ENCODE data around the gene SEC16A. TPM values are rescaled to one million over a fixed set of nuclear protein-coding genes. Genes with fewer than 3 reads are reported as not detected.

SEC16A gene
- total RNA-seq, 1 donor = 38.4 TPM

GRCh38 chr9:136493567-136493971, 10.7 kb upstream of the SEC16A start:
- no peaks in the 10 kb centered on the region for H4K20me1 ChIP-seq (ENCODE audit: insufficient read depth, low read length)
- H2AFZ ChIP-seq (ENCODE audit: low read length) = no peak overlapping the region
- no peak overlapping the region for H3K4me2 ChIP-seq (ENCODE audit: insufficient read depth, low read length)
- DNase-seq (ENCODE audit: insufficient read length, low spot score, missing footprints) = no peak
- TF ChIP-seq, protein P1, sequence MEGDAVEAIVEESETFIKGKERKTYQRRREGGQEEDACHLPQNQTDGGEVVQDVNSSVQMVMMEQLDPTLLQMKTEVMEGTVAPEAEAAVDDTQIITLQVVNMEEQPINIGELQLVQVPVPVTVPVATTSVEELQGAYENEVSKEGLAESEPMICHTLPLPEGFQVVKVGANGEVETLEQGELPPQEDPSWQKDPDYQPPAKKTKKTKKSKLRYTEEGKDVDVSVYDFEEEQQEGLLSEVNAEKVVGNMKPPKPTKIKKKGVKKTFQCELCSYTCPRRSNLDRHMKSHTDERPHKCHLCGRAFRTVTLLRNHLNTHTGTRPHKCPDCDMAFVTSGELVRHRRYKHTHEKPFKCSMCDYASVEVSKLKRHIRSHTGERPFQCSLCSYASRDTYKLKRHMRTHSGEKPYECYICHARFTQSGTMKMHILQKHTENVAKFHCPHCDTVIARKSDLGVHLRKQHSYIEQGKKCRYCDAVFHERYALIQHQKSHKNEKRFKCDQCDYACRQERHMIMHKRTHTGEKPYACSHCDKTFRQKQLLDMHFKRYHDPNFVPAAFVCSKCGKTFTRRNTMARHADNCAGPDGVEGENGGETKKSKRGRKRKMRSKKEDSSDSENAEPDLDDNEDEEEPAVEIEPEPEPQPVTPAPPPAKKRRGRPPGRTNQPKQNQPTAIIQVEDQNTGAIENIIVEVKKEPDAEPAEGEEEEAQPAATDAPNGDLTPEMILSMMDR (IDR thresholded peaks at IDR 0.05; ENCODE audit: extremely low read depth, low read depth, low read length) = no peak
- no peak overlapping the region for H3K27ac ChIP-seq (ENCODE audit: low read depth, low read length)
- H3K79me2 ChIP-seq (ENCODE audit: insufficient read depth, low read length) = no peaks in the 10 kb centered on the region
- peaks cover 3% of the 10 kb centered on the region for H3K4me1 ChIP-seq (ENCODE audit: insufficient read depth, low read length)
- no peaks in the 10 kb centered on the region for H3K27me3 ChIP-seq (ENCODE audit: insufficient read depth, low read length)
- no peak overlapping the region for H3K4me3 ChIP-seq (ENCODE audit: insufficient read depth, low read length)
- H3K36me3 ChIP-seq (ENCODE audit: insufficient read depth, low read length) = peaks cover 8% of the 10 kb centered on the region
- no peaks in the 10 kb centered on the region for H3K9me3 ChIP-seq (ENCODE audit: low read depth, low read length)

DNA sequence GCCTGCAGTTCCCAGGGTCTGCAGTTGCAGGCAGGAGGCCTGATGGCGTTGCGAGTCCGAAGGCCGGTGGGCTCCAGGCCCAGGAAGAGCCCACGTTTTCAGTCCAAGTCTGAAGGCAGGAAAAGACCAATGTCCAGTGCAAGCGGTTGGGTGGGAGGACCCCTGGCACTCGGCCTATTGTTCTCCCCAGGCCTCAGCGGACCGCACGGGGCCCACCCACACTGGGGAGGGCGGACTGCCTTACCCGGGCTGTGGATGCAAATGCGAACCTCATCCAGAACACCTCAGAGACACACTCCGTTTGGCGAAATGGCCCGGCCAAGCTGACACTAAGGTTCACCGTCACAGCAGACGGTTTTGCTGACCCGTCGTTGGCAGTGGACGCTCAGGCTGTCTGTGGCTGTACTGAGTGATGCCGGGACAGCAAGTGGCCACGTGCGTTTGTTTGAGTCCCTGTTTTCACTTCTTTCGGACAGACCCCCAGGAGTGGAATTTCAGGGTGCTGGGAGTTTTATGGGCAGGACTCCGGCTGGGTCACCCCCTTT, 10.2 kb upstream of the SEC16A start:
- Histone ChIP-seq H2AFZ (ENCODE audit: low read length) (no peak overlapping the region), H3K4me2 (ENCODE audit: insufficient read depth, low read length) (no peak overlapping the region), H3K79me2 (ENCODE audit: insufficient read depth, low read length) (no peaks in the 10 kb centered on the region), H3K4me3 (ENCODE audit: insufficient read depth, low read length) (no peak overlapping the region), H3K9me3 (ENCODE audit: low read depth, low read length) (no peaks in the 10 kb centered on the region), H4K20me1 (ENCODE audit: insufficient read depth, low read length) (no peaks in the 10 kb centered on the region), H3K27me3 (ENCODE audit: insufficient read depth, low read length) (no peaks in the 10 kb centered on the region), H3K27ac (ENCODE audit: low read depth, low read length) (no peak overlapping the region), H3K4me1 (ENCODE audit: insufficient read depth, low read length) (peaks cover 3% of the 10 kb centered on the region), H3K36me3 (ENCODE audit: insufficient read depth, low read length) (peaks cover 4% of the 10 kb centered on the region)
- TF ChIP-seq, protein P1 (IDR thresholded peaks at IDR 0.05; ENCODE audit: extremely low read depth, low read depth, low read length) = no peak
- no peak for DNase-seq (ENCODE audit: insufficient read length, low spot score, missing footprints)

- DNase-seq (ENCODE audit: insufficient read length, low spot score, missing footprints) = no peak
- H3K9me3 ChIP-seq (ENCODE audit: low read depth, low read length) = no peaks in the 10 kb centered on the region
- no peaks in the 10 kb centered on the region for H3K27me3 ChIP-seq (ENCODE audit: insufficient read depth, low read length)
- H4K20me1 ChIP-seq (ENCODE audit: insufficient read depth, low read length) = peaks cover 7% of the 10 kb centered on the region
- TF ChIP-seq, protein P1 (IDR thresholded peaks at IDR 0.05; ENCODE audit: extremely low read depth, low read depth, low read length) = no peak
- H3K79me2 ChIP-seq (ENCODE audit: insufficient read depth, low read length) = no peaks in the 10 kb centered on the region
- H3K4me2 ChIP-seq (ENCODE audit: insufficient read depth, low read length) = no peak overlapping the region
- no peak overlapping the region for H3K4me3 ChIP-seq (ENCODE audit: insufficient read depth, low read length)
- no peak overlapping the region for H3K27ac ChIP-seq (ENCODE audit: low read depth, low read length)
- H3K4me1 ChIP-seq (ENCODE audit: insufficient read depth, low read length) = peaks cover 1% of the 10 kb centered on the region
- H3K36me3 ChIP-seq (ENCODE audit: insufficient read depth, low read length) = no peaks in the 10 kb centered on the region
- H2AFZ ChIP-seq (ENCODE audit: low read length) = no peak overlapping the region
Observed at GRCh38 chr9:136489731-136490130, 6.9 kb upstream of the SEC16A start.

- Histone ChIP-seq H3K4me3 (ENCODE audit: insufficient read depth, low read length) (no peak overlapping the region), H3K4me2 (ENCODE audit: insufficient read depth, low read length) (no peak overlapping the region), H3K9me3 (ENCODE audit: low read depth, low read length) (no peaks in the 10 kb centered on the region), H3K36me3 (ENCODE audit: insufficient read depth, low read length) (no peaks in the 10 kb centered on the region), H2AFZ (ENCODE audit: low read length) (no peak overlapping the region), H3K27ac (ENCODE audit: low read depth, low read length) (no peak overlapping the region), H4K20me1 (ENCODE audit: insufficient read depth, low read length) (peaks cover 7% of the 10 kb centered on the region), H3K27me3 (ENCODE audit: insufficient read depth, low read length) (no peaks in the 10 kb centered on the region), H3K4me1 (ENCODE audit: insufficient read depth, low read length) (peaks cover 9% of the 10 kb centered on the region), H3K79me2 (ENCODE audit: insufficient read depth, low read length) (no peaks in the 10 kb centered on the region)
- peak; percentile 96 for DNase-seq (ENCODE audit: insufficient read length, low spot score, missing footprints)
- TF ChIP-seq, protein P1 (IDR thresholded peaks at IDR 0.05; ENCODE audit: extremely low read depth, low read depth, low read length) = peak; percentile 84
Observed at GRCh38 chr9:136488247-136489214, 5.7 kb upstream of the SEC16A start.

Data from osteoblast (primary cell).